ENCODE results near the gene OR4C16.

OR4C16 gene

GRCh38 chr11:55571828-55572227 is at the start of gene OR4C16:
OR4C16 (plus strand) TSS chr11:55572128; CDS start chr11:55572128, 0 bp downstream.
- DNase-seq (ENCODE audit: low read depth): no peak

DNA sequence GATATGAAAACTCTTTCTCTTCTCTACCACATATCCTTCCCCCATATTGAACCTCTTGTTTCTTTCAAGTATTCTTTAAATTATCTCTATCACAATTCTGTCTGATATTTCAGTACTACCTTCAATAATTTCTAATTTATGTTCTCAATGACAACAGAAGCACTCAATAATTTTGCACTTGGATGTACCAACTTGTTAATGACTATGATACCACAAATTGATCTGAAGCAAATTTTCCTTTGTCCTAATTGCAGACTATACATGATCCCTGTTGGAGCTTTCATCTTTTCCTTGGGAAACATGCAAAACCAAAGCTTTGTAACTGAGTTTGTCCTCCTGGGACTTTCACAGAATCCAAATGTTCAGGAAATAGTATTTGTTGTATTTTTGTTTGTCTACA is 17.8 kb upstream of the OR4C16 start, which contains the start of gene OR4C15:
TSS of gene OR4C15 (plus strand) at position 301 of the 400 bp plus-strand sequence. CDS start at position 301, 0 bp downstream.
- no peak for DNase-seq (ENCODE audit: low read depth)

DNA sequence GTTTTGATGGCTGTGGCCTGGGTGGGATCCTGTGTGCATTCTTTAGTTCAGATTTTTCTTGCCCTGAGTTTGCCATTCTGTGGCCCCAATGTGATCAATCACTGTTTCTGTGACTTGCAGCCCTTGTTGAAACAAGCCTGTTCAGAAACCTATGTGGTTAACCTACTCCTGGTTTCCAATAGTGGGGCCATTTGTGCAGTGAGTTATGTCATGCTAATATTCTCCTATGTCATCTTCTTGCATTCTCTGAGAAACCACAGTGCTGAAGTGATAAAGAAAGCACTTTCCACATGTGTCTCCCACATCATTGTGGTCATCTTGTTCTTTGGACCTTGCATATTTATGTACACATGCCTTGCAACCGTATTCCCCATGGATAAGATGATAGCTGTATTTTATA is 620 bp downstream of the OR4C16 start:
- DNase-seq (ENCODE audit: low read depth): no peak

- no peak for DNase-seq (ENCODE audit: low read depth)
These were observed 35.6 kb downstream of the OR4C16 start, which contains the start of gene OR4C11 for GRCh38 chr11:55607545-55607944. OR4C11 (minus strand) TSS chr11:55607645; CDS start chr11:55604373, 3,272 bp downstream.

Measured in stromal cell of bone marrow (primary cell).